Keratinocyte (primary cell): Measurements from ENCODE around the gene DHFR. TPM values are rescaled to one million over a fixed set of nuclear protein-coding genes. Genes with fewer than 3 reads are reported as not detected.

Source experiments
- DNase-seq: peaks from one replicate; pipeline ENCODE4 v3.0.0-alpha.2; 2011; ENCODE audit warnings: low read depth, missing footprints, low spot score
- FAIRE-seq: peaks from 2 replicates; lab custom pipeline; 2011; peaks lifted over from hg19 to GRCh38; lab: Jason Lieb, UNC
- H2AFZ ChIP-seq: 2 replicates; pipeline ENCODE4 v1.6.0; 2012; ENCODE audit warnings: low read length, control low read depth, inconsistent platforms; ENCODE audit not compliant: control insufficient read depth
- H3K27ac ChIP-seq: 2 replicates; pipeline ENCODE4 v1.5.1; 2011; ENCODE audit warnings: low read length; ENCODE audit not compliant: control insufficient read depth, insufficient read depth
- H3K27me3 ChIP-seq: 3 replicates; pipeline ENCODE4 v1.6.0; 2011; ENCODE audit warnings: low read length; ENCODE audit not compliant: control insufficient read depth, insufficient read depth; ENCODE audit errors: extremely low read depth
- H3K36me3 ChIP-seq, 2 experiments: 2 replicates in 1 of 2; 3 replicates in 1 of 2; pipeline ENCODE4 v1.5.1; 2011; ENCODE audit warnings: low read length in 2 of 2, mild to moderate bottlenecking in 1 of 2; ENCODE audit not compliant: control insufficient read depth in 2 of 2, insufficient read depth in 2 of 2; ENCODE audit errors: extremely low read depth in 1 of 2
- H3K4me1 ChIP-seq: 3 replicates; pipeline ENCODE4 v1.5.1; 2011; ENCODE audit warnings: low read length; ENCODE audit not compliant: control insufficient read depth, insufficient read depth; ENCODE audit errors: extremely low read depth
- H3K4me2 ChIP-seq: 3 replicates; pipeline ENCODE4 v1.6.0; 2011; ENCODE audit warnings: low read depth, low read length; ENCODE audit not compliant: control insufficient read depth, insufficient read depth; ENCODE audit errors: extremely low read depth
- H3K4me3 ChIP-seq, 3 experiments: fragments of 200-600 bp in 1 of 3; sonication (generic) in 1 of 3; 2 replicates in 2 of 3; 3 replicates in 1 of 3; pipeline ENCODE4 v1.5.1; 2011 to 2016; ENCODE audit warnings: low read length in 3 of 3, mild to moderate bottlenecking in 3 of 3, control low read depth in 2 of 3, inconsistent platforms in 1 of 3, low read depth in 1 of 3, mixed read lengths in 1 of 3, mixed run types in 1 of 3, moderate library complexity in 1 of 3; ENCODE audit not compliant: control insufficient read depth in 2 of 3, insufficient read depth in 2 of 3; ENCODE audit errors: extremely low read depth in 1 of 3
- H3K79me2 ChIP-seq: 2 replicates; pipeline ENCODE4 v1.6.0; 2012; ENCODE audit warnings: low read length; ENCODE audit not compliant: control insufficient read depth, insufficient read depth
- H3K9ac ChIP-seq: 3 replicates; pipeline ENCODE4 v1.6.0; 2011; ENCODE audit warnings: low read length; ENCODE audit not compliant: control insufficient read depth, insufficient read depth; ENCODE audit errors: extremely low read depth
- H3K9me1 ChIP-seq: 3 replicates; pipeline ENCODE4 v1.6.0; 2011; ENCODE audit warnings: low read length; ENCODE audit not compliant: control insufficient read depth, insufficient read depth; ENCODE audit errors: extremely low read depth
- H3K9me3 ChIP-seq: 2 replicates; pipeline ENCODE4 v1.5.1; 2012; ENCODE audit warnings: low read depth, low read length; ENCODE audit not compliant: control insufficient read depth
- H4K20me1 ChIP-seq: 3 replicates; pipeline ENCODE4 v1.6.0; 2011; ENCODE audit warnings: low read length; ENCODE audit not compliant: control insufficient read depth, insufficient read depth; ENCODE audit errors: extremely low read depth
- EZH2 ChIP-seq: IDR thresholded peaks from one replicate; pipeline ENCODE4 v1.6.1; 2012; ENCODE audit warnings: inconsistent platforms, mild to moderate bottlenecking, low read length, moderate library complexity
- dilution Hi-C: fragments of 300-500 bp; cut with MboI; formaldehyde crosslinking; loops from one replicate; pipeline ENCODE4 v1.7.0; 2020; ENCODE audit warnings: low sequenced_read_pairs; ENCODE audit not compliant: extremely low pct_ligation_motif_present
- polyA plus RNA-seq, 5 experiments: library from polyadenylated mRNA; depleted of rRNA in 3 of 5; stranded (reverse) in 3 of 5; stranded (forward) in 1 of 5; unstranded in 1 of 5; fragments of >200 nt; gene quantifications; 1 replicate in 1 of 5; 2 replicates in 3 of 5; 3 replicates in 1 of 5; pipeline versions ENCODE4 v1.2.1 to v1.2.3, GENCODE V29; 2011 to 2012; ENCODE audit warnings: missing spikeins in 2 of 5, low read depth in 1 of 5, low replicate concordance in 1 of 5
- TF ChIP-seq, protein P1 (sequence below), 3 experiments: IDR thresholded peaks in 1 of 3; conservative IDR thresholded peaks in 1 of 3; optimal IDR thresholded peaks in 1 of 3; 2 replicates in 2 of 3; 3 replicates in 1 of 3; pipeline versions ENCODE3 to v1.5.1; 2011; ENCODE audit warnings: low read length in 3 of 3, mild to moderate bottlenecking in 3 of 3, moderate library complexity in 2 of 3, control low read depth in 1 of 3, inconsistent platforms in 1 of 3; ENCODE audit not compliant: insufficient read depth in 2 of 3; ENCODE audit errors: extremely low read depth in 1 of 3

Gene DHFR
- polyA plus RNA-seq, 1 donor (not counting 4 experiments of a cell fraction or from before 2014, with no cell fraction given) = 19.7 TPM

- H3K4me2 ChIP-seq = no peak overlapping the region
- peaks cover 0 to 10% of the 10 kb centered on the region in 2 experiments for H3K36me3 ChIP-seq
- no peak overlapping the region for H3K27ac ChIP-seq
- H3K79me2 ChIP-seq = no peaks in the 10 kb centered on the region
- no peak overlapping the region for H3K4me3 ChIP-seq
- H3K9me3 ChIP-seq = no peaks in the 10 kb centered on the region
- no peaks in the 10 kb centered on the region for H3K9me1 ChIP-seq
- dilution Hi-C loops = no loop called here
- no peak overlapping the region for H2AFZ ChIP-seq
- H3K9ac ChIP-seq = no peak overlapping the region
- no peak for TF ChIP-seq EZH2
- TF ChIP-seq, protein P1, sequence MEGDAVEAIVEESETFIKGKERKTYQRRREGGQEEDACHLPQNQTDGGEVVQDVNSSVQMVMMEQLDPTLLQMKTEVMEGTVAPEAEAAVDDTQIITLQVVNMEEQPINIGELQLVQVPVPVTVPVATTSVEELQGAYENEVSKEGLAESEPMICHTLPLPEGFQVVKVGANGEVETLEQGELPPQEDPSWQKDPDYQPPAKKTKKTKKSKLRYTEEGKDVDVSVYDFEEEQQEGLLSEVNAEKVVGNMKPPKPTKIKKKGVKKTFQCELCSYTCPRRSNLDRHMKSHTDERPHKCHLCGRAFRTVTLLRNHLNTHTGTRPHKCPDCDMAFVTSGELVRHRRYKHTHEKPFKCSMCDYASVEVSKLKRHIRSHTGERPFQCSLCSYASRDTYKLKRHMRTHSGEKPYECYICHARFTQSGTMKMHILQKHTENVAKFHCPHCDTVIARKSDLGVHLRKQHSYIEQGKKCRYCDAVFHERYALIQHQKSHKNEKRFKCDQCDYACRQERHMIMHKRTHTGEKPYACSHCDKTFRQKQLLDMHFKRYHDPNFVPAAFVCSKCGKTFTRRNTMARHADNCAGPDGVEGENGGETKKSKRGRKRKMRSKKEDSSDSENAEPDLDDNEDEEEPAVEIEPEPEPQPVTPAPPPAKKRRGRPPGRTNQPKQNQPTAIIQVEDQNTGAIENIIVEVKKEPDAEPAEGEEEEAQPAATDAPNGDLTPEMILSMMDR (optimal IDR thresholded peaks at IDR 0.05 in 1 of 3, IDR thresholded peaks at IDR 0.05 in 1 of 3, conservative IDR thresholded peaks at IDR 0.05 in 1 of 3; ENCODE audit: extremely low read depth in 1 of 3, insufficient read depth in 2 of 3, low read length in 3 of 3) = no peak
- no peak for FAIRE-seq
- no peaks in the 10 kb centered on the region for H3K4me1 ChIP-seq
- no peaks in the 10 kb centered on the region for H3K27me3 ChIP-seq
- no peaks in the 10 kb centered on the region for H4K20me1 ChIP-seq
- no peak for DNase-seq
Measured at GRCh38 chr5:80631278-80632259, 23.2 kb downstream of the DHFR start.

DNA sequence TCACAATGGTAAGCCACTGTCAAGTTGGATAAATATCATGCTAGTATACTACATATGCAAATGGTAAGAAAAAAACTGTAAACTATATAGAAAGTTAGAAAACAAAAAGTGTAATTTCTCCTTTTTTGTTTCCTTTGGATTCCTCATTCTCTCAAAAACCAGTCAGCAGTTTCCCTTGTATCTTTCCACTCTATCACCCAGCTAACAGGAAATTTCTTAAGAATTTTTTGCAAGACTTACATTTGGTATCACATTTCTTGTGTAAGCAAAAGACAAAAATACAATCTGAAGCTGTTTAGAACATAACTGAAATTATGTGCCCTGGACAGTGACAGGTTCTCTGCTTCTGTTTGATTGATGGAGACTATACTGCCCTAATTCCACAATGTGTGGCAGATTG lies 25.5 kb downstream of the DHFR start:
- Histone ChIP-seq H3K79me2 (no peaks in the 10 kb centered on the region), H2AFZ (no peak overlapping the region), H3K9ac (no peak overlapping the region), H3K4me2 (no peak overlapping the region), H3K4me3 (no peak overlapping the region), H3K36me3 (peaks cover 0 to 10% of the 10 kb centered on the region in 2 experiments), H3K9me3 (no peaks in the 10 kb centered on the region), H3K9me1 (no peaks in the 10 kb centered on the region), H3K4me1 (no peaks in the 10 kb centered on the region), H3K27ac (no peak overlapping the region), H3K27me3 (no peaks in the 10 kb centered on the region), H4K20me1 (no peaks in the 10 kb centered on the region)
- DNase-seq = no peak
- dilution Hi-C loops = no loop called here
- FAIRE-seq = no peak
- no peak for TF ChIP-seq EZH2
- TF ChIP-seq, protein P1 (optimal IDR thresholded peaks at IDR 0.05 in 1 of 3, IDR thresholded peaks at IDR 0.05 in 1 of 3, conservative IDR thresholded peaks at IDR 0.05 in 1 of 3; ENCODE audit: extremely low read depth in 1 of 3, insufficient read depth in 2 of 3, low read length in 3 of 3) = no peak
